ENCODE measurements around the gene LAD1. TPM values are rescaled to one million over a fixed set of nuclear protein-coding genes. Genes with fewer than 3 reads are reported as not detected.
A peak's percentile ranks its signal among the peaks of the same experiment; 100 is the strongest.

LAD1 gene
- total and polyA plus RNA-seq, 2 of the 13 experiments (the other 11 are each of a cell fraction or from before 2014, with no cell fraction given): 10.8 to 65.6 TPM

GRCh38 chr1:201405484-201405831, 6.3 kb upstream of the LAD1 start (continued):
- TF ChIP-seq SNAPC4 (CRISPR knock-in tag; IDR thresholded peaks at IDR 0.05) (no peak), MED8 (CRISPR knock-in tag; IDR thresholded peaks at IDR 0.05; ENCODE audit: insufficient replicate concordance) (no peak), ZSCAN9 (CRISPR knock-in tag; IDR thresholded peaks at IDR 0.05; ENCODE audit: borderline replicate concordance) (no peak), ZBTB37 (CRISPR knock-in tag; IDR thresholded peaks at IDR 0.05) (no peak), ZXDC (CRISPR knock-in tag; IDR thresholded peaks at IDR 0.05) (no peak), MEIS2 (CRISPR knock-in tag; IDR thresholded peaks at IDR 0.05) (no peak), SMC3 (IDR thresholded peaks at IDR 0.05; ENCODE audit: low read length) (no peak), ZFP36L1 (CRISPR knock-in tag; IDR thresholded peaks at IDR 0.05) (no peak; the same call in 1 of the 2 replicates), NCOA5 (CRISPR knock-in tag; IDR thresholded peaks at IDR 0.05) (no peak), ZKSCAN1 (IDR thresholded peaks at IDR 0.05; ENCODE audit: low read length) (no peak), WIZ (CRISPR knock-in tag; IDR thresholded peaks at IDR 0.05) (no peak), CCAR2 (optimal IDR thresholded peaks at IDR 0.05; ENCODE audit: low read depth, low read length) (no peak), MAX (IDR thresholded peaks at IDR 0.05) (peak; percentile 61), PREB (CRISPR knock-in tag; IDR thresholded peaks at IDR 0.05) (no peak), TGIF2 (CRISPR knock-in tag; IDR thresholded peaks at IDR 0.05) (no peak), ATF4 (CRISPR knock-in tag; IDR thresholded peaks at IDR 0.05) (0 out of 4 replicates have a peak, but pooled peaks of 1 of the 2 experiments have one; percentile 32), TAF15 (IDR thresholded peaks at IDR 0.05; ENCODE audit: low read depth, low read length, poor library complexity, severe bottlenecking) (no peak), GFI1 (CRISPR knock-in tag; IDR thresholded peaks at IDR 0.05; ENCODE audit: borderline replicate concordance) (no peak), MLX (CRISPR knock-in tag; IDR thresholded peaks at IDR 0.05) (peak; percentile 61; the same call in 1 of the 2 replicates)

Data from HepG2 (cell line).